ENCODE data around the gene CEP104.

- TF ChIP-seq CTCF (conservative IDR thresholded peaks at IDR 0.05) (no peak), ZFX (IDR thresholded peaks at IDR 0.05) (no peak)
Observed at GRCh38 chr1:3898475-3898735, 41.4 kb upstream of the CEP104 start.

All from C4-2B (cell line).